GM21825 (cell line): ENCODE results near the gene PSMA2.

Experiments used
- ATAC-seq: cut with Tn5 transposase; IDR thresholded peaks from one replicate; pipeline ENCODE4 v1.9.1; 2021; ENCODE audit warnings: mild to moderate bottlenecking, moderate library complexity; ENCODE audit not compliant: unreplicated experiment

The PSMA2 gene

DNA sequence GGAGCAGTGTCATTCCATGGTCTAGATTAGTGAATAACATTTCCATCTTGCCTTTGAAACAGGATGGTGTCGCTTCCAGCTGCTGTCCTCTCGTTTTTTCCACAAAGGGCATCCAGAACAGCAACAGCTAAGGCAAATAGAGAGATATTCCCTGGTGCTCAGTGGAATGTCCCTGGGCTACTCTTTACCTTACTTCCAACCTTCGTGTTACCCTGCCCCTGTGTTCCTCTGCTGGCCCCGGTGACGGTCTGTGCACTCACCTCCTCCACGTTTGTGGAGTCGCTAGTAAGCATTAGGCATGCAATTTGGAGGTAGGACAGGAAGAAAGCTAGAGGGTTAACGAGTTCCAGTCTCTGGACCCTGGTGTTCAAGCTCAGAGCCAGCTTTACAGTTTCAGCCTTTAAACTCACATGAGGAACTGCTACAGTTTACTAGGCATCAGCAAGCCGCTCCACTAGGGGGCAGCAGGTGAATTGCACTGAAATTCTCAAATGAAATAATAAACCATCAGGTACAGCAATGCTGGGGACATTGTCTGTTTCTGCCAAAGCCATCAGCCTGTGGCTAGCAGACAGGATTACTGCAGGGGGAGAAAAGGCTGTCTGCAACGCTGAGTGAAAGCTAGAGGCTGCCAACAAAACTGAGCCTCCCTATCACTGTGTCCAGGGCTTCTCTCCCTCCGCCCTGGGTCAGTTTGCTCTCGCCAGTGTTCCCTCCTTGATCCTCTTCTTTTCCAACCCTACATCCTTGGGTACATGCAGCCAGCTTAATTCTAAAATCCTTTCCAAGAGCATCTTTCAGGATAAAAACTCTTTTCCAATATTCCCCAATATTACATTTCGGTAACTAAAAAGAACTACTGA, 9.2 kb upstream of the PSMA2 start:
- ATAC-seq, result peak; percentile 42

GRCh38 chr7:42939457-42940240, 7.7 kb upstream of the PSMA2 start:
- ATAC-seq, result no peak

GRCh38 chr7:42935861-42936260, 3.9 kb upstream of the PSMA2 start:
- ATAC-seq, result no peak

GRCh38 chr7:42934291-42934690, 2.3 kb upstream of the PSMA2 start:
- ATAC-seq, result no peak

DNA sequence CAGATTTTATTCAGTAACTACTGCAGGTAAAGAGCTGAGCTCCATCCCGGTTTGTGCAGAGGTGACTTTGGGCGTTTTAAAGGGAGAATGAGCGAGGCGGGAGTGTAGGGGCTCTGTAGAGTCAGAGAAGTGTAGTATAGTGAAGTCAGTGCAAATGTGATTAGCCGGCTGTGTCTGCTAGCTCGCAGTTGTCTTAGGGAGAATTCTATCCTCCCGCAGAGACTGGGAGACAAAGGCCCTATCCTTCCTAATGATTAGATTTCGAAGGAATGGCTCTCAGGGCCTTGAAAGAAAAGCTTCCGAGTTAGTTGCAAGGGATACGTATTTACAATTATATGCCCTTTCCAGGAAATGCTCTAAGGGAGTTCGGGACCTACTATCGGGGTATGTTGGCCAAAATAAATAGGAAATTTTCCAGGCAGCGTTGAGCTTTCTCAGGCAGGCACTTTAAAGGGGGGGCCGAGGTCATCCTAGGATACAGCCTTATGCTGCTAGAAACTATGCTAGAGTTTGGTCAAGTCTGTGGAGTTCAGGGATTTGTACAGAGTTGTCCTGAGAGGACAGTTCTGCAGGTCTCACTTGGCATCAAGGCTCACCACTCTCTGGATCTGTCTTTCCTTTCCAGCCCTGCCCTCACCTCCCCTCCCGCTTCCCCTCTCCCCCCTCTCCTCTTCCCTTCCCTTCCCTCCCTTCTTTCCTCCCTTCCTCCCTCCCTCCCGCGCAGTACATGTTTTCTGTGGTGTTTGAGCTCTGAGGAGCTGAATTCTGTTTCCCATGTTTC, 1.0 kb upstream of the PSMA2 start:
- ATAC-seq, result no peak

DNA sequence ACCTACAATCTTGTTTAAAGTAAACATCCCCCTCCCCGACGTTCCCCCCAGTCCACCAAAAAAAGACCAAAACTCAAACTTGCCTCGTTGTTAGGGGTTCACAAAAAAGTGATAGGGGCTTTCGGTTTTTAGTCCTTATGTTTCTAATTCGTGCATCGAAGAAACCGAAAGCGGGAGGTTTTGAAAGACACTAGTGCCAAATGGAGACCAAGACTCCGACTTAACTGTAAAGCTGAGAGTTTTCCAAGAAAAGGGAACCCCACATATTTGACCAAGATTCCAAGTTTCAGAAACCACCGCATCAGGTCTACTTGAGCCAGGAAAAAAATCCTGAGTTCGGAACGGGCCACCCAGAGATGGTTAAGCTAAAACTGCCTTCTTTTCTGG, 534 bp downstream of the PSMA2 start:
- no peak for ATAC-seq

GRCh38 chr7:42930889-42931288, 1.1 kb downstream of the PSMA2 start:
- ATAC-seq, result no peak

DNA sequence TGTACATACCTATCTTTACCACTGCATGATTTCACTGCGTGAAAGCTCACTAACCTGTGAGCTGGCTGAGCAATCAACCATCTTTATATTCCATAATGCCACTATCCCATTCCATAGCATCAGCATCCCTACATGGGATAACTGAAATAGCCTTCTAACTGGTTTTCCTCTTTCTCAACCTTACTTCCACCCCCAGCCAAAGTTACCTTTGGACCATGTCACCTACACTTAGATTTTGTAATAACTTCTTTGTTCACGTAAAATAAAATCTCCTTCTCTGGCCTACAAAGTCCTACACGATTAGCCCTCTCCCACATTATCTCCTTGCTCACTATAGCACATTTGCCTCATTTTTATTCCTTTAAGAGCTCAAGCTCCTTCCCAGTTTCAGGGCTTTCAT, 2.5 kb downstream of the PSMA2 start:
- no peak for ATAC-seq

- no peak for ATAC-seq
Observed at GRCh38 chr7:42928754-42929153, 3.2 kb downstream of the PSMA2 start.

GRCh38 chr7:42926204-42926603, 5.8 kb downstream of the PSMA2 start:
- ATAC-seq, result no peak

DNA sequence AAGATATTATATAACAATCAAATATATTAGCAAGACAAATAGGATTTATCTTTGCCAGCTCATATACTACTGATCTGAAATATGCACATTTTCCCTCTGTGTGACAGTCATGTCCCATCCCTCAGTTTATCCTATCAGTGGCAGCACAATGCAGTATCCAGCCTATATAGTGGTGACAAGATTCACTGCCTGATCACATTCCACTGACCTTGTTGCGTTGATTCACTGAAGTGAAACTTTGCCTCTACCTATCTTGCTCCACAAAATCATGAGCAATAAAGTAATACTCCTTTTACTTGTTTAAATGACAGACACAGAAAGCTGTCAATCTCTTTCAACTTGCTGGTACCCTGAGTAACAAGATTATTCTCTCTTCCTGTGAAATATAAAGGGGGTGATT, 6.3 kb downstream of the PSMA2 start:
- ATAC-seq, result no peak

- ATAC-seq, result no peak
Observed at GRCh38 chr7:42924223-42924838, 7.6 kb downstream of the PSMA2 start.

GRCh38 chr7:42922017-42922753, 9.8 kb downstream of the PSMA2 start:
- ATAC-seq, result no peak

DNA sequence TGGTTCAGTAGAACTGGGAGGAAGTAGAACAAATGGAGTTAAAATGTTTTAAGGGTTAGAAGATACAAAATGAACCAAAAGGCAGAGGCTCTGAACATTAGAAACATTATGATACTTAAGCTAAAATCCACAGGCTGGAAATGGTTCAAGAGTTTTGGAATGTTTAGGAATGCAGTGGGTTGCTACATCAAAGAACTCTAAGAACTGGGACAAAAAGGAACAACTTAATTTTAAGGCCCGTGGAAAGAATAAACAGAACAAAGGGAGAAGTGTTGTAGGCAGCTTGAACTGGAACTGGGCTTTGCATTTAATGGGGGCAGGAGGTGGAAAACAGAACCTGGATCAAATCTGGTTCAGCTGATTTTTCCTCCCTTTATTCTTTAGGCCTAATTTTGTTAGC, 16.6 kb downstream of the PSMA2 start:
- ATAC-seq, result no peak

- no peak for ATAC-seq
Observed at GRCh38 chr7:42914421-42915045, 17.4 kb downstream of the PSMA2 start.

DNA sequence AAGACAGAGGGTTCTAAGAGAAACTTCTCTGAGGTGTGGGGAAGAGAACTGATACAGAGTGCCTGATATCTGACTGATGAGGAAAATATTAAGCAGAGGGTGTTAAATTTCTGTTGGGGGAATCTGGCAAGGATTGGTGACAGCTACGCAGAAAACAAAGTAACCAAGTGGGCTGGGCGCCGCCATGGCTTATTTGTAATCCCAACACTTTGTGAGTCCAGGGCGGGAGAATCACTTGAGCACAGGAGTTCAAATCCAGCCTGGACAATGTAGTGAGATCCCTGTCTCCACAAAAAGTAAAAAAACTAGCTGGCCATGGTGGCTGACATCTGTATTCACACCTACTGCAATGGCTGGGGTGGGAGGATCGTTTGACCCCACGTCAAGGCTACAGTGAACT, 18.0 kb downstream of the PSMA2 start:
- ATAC-seq, result no peak

- no peak for ATAC-seq
Observed at GRCh38 chr7:42913591-42913990, 18.4 kb downstream of the PSMA2 start.

GRCh38 chr7:42911454-42912447, 20.2 kb downstream of the PSMA2 start, which contains the start of gene C7orf25:
Gene C7orf25, minus strand, starts transcription at chr7:42912070. Its CDS starts 1,170 bp downstream, at chr7:42910900.
- ATAC-seq, result peak; percentile 93
